HUES48 (cell line): ENCODE results near the gene TAF1L.
A peak's percentile ranks its signal among the peaks of the same experiment; 100 is the strongest.

Experiments
- H3K27ac ChIP-seq: one replicate; pipeline ENCODE4 v1.7.0; 2013; ENCODE audit warnings: low read depth, low read length, inconsistent platforms
- H3K27me3 ChIP-seq: 2 replicates; pipeline ENCODE4 v1.6.1; 2013; ENCODE audit warnings: mild to moderate bottlenecking, low read length; ENCODE audit not compliant: control insufficient read depth, insufficient read depth
- H3K36me3 ChIP-seq: 2 replicates; pipeline ENCODE4 v1.6.1; 2013; ENCODE audit warnings: low read length; ENCODE audit not compliant: control insufficient read depth, insufficient read depth
- H3K4me1 ChIP-seq: 2 replicates; pipeline ENCODE4 v1.6.1; 2013; ENCODE audit warnings: mild to moderate bottlenecking, low read length; ENCODE audit not compliant: control insufficient read depth, insufficient read depth
- H3K4me3 ChIP-seq: 2 replicates; pipeline ENCODE4 v1.5.1; 2013; ENCODE audit warnings: mild to moderate bottlenecking, low read depth, low read length
- H3K9ac ChIP-seq: 2 replicates; pipeline ENCODE4 v1.6.1; 2013; ENCODE audit warnings: mild to moderate bottlenecking, low read depth, low read length, moderate library complexity
- H3K9me3 ChIP-seq: 2 replicates; pipeline ENCODE4 v1.6.1; 2013; ENCODE audit warnings: low read length; ENCODE audit not compliant: control insufficient read depth, insufficient read depth

Gene TAF1L

DNA sequence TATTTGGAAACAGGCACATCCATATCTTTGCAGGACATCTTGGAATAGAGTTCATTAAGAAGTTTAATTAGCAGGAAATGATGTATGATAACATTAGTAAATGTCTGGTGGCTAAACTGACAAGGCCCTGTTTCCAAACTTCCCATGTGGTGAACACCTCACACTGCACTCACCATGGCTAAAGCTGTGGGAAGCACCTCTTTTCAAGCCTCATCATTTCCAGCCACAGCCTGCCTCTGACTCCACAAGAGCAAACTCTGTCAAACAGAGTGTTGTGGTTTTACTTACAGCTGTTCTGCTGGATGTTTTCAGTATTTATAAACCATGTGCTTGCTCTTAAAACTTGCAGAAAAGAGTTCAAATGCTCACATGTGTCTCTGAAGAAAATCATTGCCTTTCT is 47.6 kb downstream of the TAF1L start:
- Histone ChIP-seq H3K9me3 (no peaks in the 10 kb centered on the region), H3K9ac (no peak overlapping the region), H3K27ac (no peak overlapping the region)

DNA sequence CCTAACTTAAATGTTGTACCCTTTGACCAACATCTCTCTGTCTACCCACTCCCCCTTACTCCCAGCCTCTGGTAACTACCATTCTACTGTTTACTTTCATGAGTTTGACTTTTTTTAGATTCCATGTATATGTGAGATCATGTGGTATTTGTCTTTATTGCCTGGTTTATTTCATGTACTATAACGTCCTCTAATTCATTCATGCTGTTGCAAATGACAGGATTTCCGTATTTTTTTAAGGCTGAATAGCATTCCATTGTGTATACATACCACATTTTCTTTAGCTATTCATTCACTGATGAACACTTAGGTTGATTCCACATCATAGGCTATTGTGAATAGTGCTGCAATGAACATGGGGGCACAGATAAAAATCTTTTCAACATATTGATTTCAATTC is 50.7 kb downstream of the TAF1L start:
- no peak overlapping the region for H3K27ac ChIP-seq

More for the DNA sequence above, 47.6 kb downstream of the TAF1L start:
- H3K36me3 ChIP-seq = no peaks in the 10 kb centered on the region
- no peaks in the 10 kb centered on the region for H3K27me3 ChIP-seq
- H3K4me3 ChIP-seq = no peak overlapping the region
- H3K4me1 ChIP-seq = no peaks in the 10 kb centered on the region

DNA sequence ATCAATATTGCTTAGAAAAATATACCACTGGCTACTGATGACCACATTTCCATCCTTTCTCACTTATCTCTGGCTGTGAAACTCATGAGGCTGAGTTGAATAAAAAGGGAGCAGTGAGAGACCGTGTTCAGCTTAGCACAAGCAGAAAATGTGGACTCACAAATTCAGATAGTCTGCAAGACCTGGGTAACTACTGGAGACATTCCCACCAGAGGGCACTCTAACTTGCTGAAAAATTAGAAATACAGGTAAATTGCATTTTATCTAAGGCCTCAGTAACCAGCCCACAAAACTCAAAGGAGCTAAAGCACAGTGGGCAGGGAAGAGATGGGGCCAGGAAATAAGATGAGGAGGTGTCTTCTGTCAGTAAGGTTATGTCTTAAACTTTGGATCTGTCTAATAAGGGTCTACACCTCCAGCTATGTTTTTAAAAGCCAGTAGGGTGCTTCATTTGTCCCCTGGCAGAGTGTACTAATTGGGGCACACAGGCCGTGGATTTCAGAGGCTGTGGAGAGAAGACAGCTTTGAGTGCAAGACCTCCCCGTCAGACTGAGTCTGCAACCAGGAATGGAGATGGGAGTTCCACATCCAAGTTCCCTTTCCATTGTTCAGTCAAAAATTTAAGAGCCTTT is 53.8 kb downstream of the TAF1L start:
- Histone ChIP-seq H3K36me3 (no peaks in the 10 kb centered on the region), H3K27me3 (no peaks in the 10 kb centered on the region), H3K27ac (peak overlapping the region; percentile 37), H3K4me1 (no peaks in the 10 kb centered on the region), H3K9ac (no peak overlapping the region), H3K4me3 (no peak overlapping the region), H3K9me3 (no peaks in the 10 kb centered on the region)

More for the DNA sequence above, 50.7 kb downstream of the TAF1L start:
- no peaks in the 10 kb centered on the region for H3K36me3 ChIP-seq
- no peak overlapping the region for H3K9ac ChIP-seq
- H3K4me3 ChIP-seq = no peak overlapping the region
- H3K4me1 ChIP-seq = no peaks in the 10 kb centered on the region
- no peaks in the 10 kb centered on the region for H3K27me3 ChIP-seq
- no peaks in the 10 kb centered on the region for H3K9me3 ChIP-seq

DNA sequence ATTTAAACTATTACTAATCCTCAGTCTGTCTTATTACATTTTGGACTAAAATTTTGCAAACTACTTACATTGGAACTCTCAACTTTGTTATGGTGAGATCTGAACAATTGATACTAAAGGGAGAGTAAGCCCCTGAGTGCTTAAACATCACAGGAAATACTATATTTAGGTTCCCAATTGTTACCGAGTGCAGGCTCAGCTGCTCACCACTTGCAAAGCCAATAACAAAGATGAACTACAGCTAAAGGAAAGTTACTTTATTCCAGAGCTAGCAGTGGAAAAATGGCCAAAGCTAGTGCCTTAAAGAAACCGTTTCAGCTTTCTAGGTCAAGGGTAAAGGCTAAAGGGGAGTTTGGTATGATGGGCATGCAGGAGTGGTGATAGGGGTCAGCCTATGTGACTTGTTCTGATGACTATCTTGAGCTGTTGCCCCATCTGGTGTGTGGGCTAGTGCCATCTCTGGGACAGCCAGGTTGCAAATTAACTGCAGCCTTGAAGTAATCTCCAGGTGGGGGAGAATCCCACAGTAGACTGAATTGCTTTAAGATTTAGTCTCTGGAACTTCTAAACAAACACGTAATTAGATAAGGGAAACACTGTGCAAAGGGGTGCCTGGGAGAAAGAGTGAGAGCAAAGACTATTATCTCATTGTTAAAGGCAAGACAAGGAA is 54.7 kb downstream of the TAF1L start:
- no peaks in the 10 kb centered on the region for H3K36me3 ChIP-seq
- H3K4me3 ChIP-seq = no peak overlapping the region
- H3K9me3 ChIP-seq = no peaks in the 10 kb centered on the region
- no peak overlapping the region for H3K9ac ChIP-seq
- no peaks in the 10 kb centered on the region for H3K27me3 ChIP-seq
- H3K27ac ChIP-seq = peak overlapping the region; percentile 16
- no peaks in the 10 kb centered on the region for H3K4me1 ChIP-seq

DNA sequence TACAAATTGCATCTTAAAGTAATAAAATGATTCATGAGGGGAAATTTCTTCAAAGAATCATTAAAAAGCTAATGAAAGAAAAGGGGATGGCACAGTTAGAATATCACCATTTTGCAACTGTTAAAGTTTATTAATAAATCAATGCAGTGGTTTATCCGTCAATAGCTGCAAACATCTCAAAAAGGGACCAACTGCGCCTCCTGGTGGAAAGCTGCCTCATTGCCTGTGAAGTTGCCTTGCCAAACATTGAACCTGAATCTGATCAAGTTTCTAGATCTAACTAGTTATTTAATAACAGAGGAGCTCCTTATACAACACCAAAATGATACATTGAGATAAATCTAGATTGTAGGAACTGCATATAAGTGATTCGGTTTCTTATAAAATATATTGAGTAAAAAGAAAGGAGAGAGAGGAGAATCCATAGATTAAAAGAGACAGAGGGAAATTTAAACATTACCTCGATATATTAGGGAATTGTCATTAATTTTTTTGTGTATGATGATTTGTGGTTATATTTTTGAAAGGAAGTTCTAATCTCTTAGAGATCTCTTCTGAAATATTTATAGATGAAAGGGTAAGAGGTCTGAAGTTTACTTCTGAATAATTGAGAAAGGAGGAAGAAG is 55.6 kb downstream of the TAF1L start:
- H3K9ac ChIP-seq = no peak overlapping the region
- no peaks in the 10 kb centered on the region for H3K36me3 ChIP-seq
- H3K4me1 ChIP-seq = no peaks in the 10 kb centered on the region
- H3K27me3 ChIP-seq = no peaks in the 10 kb centered on the region
- no peak overlapping the region for H3K4me3 ChIP-seq
- H3K9me3 ChIP-seq = no peaks in the 10 kb centered on the region
- no peak overlapping the region for H3K27ac ChIP-seq
